Transverse colon (tissue), 3 donors: ENCODE measurements around the gene GRB14.

Experiments used
- CTCF ChIP-seq, 5 experiments: fragments of 200-600 bp in 3 of 5; fragments of 450-650 bp in 2 of 5; sonication (generic) in 3 of 5; IDR thresholded peaks; 1 replicate in 2 of 5; 2 replicates in 3 of 5; pipeline ENCODE4 v1.5.1; 2016 to 2017; ENCODE audit warnings: antibody characterized with exemption in 5 of 5, inconsistent platforms in 3 of 5, mild to moderate bottlenecking in 2 of 5, moderate library complexity in 1 of 5
- EP300 ChIP-seq: sonication (generic); formaldehyde crosslinking; IDR thresholded peaks from one replicate; pipeline ENCODE4 v1.6.1; 2017; ENCODE audit warnings: antibody characterized with exemption, low read depth

DNA sequence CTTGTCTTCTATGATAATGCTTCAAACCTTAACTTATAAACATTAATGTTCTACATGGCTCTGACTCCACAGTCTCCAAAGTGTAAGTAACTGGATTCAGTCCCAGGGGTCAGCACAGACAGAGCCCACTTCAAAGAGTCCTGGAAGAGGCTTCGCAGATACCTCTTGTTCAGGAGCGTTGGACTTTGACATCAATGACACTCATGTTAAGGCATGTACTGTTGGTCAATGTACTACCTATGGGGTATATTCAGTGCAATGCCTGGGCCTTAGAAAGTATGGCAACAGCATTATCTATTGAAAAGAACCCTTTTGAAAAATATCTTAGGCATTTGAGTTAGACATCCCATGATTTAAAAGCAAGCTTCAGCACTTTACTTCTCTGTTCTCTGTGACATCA lies 143.1 kb downstream of the GRB14 start:
- no peak for TF ChIP-seq EP300
- no peak for TF ChIP-seq CTCF (IDR thresholded peaks at IDR 0.05)
